OCI-LY3 (cell line): ENCODE measurements around the gene AMMECR1L.
"Not testable (repeated sequence)": the region's sequence is repeated elsewhere in the genome, so short reads cannot be mapped to it uniquely, and the experiment has no call there.

ENCODE experiments used
- H2AFZ ChIP-seq: fragments of 200-600, 300-600 bp; shearing (Covaris generic); 2 replicates; pipeline ENCODE4 v1.6.0; 2014; ENCODE audit warnings: antibody characterized with exemption, low read depth, low read length
- H3K27ac ChIP-seq: fragments of 200-600, 300-600 bp; sonication (generic); 2 replicates; pipeline ENCODE4 v1.5.1; 2014; ENCODE audit warnings: mild to moderate bottlenecking, low read length, moderate library complexity, mixed read lengths
- H3K27me3 ChIP-seq: fragments of 200-600, 300-600 bp; sonication (generic); 2 replicates; pipeline ENCODE4 v1.6.1; 2014; ENCODE audit warnings: low read depth, low read length, mixed read lengths
- H3K36me3 ChIP-seq: fragments of 200-600, 300-600 bp; sonication (generic); replicated peaks from 2 replicates; pipeline ENCODE3; 2014; ENCODE audit warnings: low read depth, low read length, mixed read lengths
- H3K4me1 ChIP-seq: fragments of 300-600, 200-600 bp; sonication (generic); 2 replicates; pipeline ENCODE4 v1.6.1; 2014; ENCODE audit warnings: low read length, mixed read lengths
- H3K4me2 ChIP-seq: fragments of 200-600, 300-600 bp; sonication (generic); 2 replicates; pipeline ENCODE4 v1.6.1; 2014; ENCODE audit warnings: low read length, mixed read lengths
- H3K4me3 ChIP-seq: fragments of 300-600, 200-600 bp; sonication (generic); 2 replicates; pipeline ENCODE4 v1.5.1; 2014; ENCODE audit warnings: antibody characterized with exemption, mild to moderate bottlenecking, low read length, moderate library complexity
- H3K79me2 ChIP-seq: fragments of 300-600, 200-600 bp; shearing (Covaris generic); 2 replicates; pipeline ENCODE4 v1.6.1; 2014; ENCODE audit warnings: mild to moderate bottlenecking, low read length, mixed read lengths
- H3K9ac ChIP-seq: fragments of 300-600, 200-600 bp; shearing (Covaris generic); 2 replicates; pipeline ENCODE4 v1.6.0; 2014; ENCODE audit warnings: mild to moderate bottlenecking, low read length, moderate library complexity
- H3K9me3 ChIP-seq: fragments of 200-600, 300-600 bp; shearing (Covaris generic); 2 replicates; pipeline ENCODE4 v1.6.1; 2014; ENCODE audit warnings: low read length, mixed read lengths; ENCODE audit not compliant: insufficient read depth
- H4K20me1 ChIP-seq: fragments of 200-600, 300-600 bp; sonication (generic); 2 replicates; pipeline ENCODE4 v1.6.1; 2016; ENCODE audit warnings: low read length, mixed read lengths; ENCODE audit not compliant: insufficient read depth
- EZH2phosphoT487 ChIP-seq: fragments of 200-600 bp; shearing (Covaris generic); IDR thresholded peaks from 2 replicates; pipeline ENCODE4 v1.6.1; 2018; ENCODE audit warnings: antibody characterized with exemption, mixed run types, low read depth
- TF ChIP-seq, protein P1 (sequence below): fragments of 200-600, 300-600 bp; sonication (generic); IDR thresholded peaks from 2 replicates; pipeline ENCODE4 v1.5.1; 2014; ENCODE audit warnings: antibody characterized with exemption, low read length, low read depth

The AMMECR1L gene

DNA sequence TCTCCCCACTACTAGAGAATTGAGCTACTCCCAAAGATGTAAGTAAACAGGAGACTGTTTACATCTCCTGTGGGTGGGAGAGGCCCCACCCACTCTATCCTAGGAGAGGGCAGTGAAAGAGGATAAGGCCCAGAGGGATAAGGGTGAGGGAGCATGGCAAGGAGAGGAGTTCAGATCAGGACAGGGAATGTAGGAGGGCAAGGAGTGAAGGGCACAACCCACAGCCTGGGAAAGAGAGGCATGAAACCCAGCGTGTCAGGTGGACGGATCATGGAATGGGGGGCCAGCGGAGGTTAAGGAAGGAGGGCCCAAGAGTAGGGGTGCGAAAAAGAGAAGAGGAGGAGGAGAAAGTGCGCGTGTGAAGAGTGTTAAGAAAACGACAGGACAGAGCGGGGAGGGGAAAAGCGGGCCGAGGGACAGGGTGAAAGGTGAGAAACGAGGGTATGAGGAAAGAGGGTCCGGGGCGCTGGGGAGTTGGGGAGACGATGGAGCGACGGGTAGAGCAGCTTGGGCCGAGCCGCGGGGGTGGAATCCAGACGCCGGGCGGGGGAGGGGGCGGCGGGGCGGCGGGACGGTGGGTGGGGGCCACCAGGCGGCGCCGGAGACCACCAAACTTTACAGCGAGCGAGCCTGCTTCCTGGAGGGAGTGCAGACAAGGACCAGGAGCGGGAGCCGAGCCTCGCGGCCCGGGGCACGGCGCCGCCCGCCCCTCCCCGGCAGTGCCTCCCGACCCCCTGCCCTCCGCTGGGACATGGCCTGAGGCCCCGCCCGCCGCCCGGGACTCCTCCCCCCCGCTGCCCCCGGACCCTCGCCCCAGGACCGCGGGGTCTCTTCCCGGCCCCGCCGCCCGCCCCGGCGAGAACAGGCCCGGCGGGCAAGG is 655 bp downstream of the AMMECR1L start:
- H2AFZ ChIP-seq, H3K27me3 ChIP-seq, H3K9me3 ChIP-seq, H3K27ac ChIP-seq: not testable (repeated sequence)
- Histone ChIP-seq H3K4me2 (peak overlapping the region; percentile 99), H3K4me3 (peak overlapping the region; percentile 89), H3K4me1 (peaks cover 16% of the 10 kb centered on the region), H3K79me2 (peaks cover 48% of the 10 kb centered on the region), H3K36me3 (peaks cover 18% of the 10 kb centered on the region), H4K20me1 (peaks cover 12% of the 10 kb centered on the region), H3K9ac (peak overlapping the region; percentile 72)

GRCh38 chr2:127884436-127884835 is 1.3 kb downstream of the AMMECR1L start:
- H2AFZ ChIP-seq = no peak overlapping the region
- peaks cover 55% of the 10 kb centered on the region for H3K79me2 ChIP-seq

DNA sequence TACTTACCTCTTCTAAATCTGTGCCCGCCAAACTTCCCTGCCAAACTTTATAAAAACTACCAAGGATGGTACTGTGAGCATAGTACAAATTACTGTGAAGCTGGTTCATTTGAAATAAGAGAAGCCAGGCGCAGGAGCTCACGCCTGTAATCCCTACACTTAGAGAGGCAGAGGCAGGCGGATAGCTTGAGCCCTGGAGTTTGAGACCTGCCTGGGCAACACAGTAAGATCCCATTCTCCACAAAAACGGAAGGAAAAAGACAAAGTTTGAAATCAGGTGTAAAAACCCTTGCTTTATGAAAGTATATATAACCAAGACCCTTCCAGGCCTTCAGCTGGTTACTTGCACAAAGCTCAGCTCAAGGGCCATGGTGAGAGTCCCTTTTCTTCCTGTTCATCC is 5.9 kb downstream of the AMMECR1L start:
- Histone ChIP-seq H3K27ac (no peak overlapping the region), H3K9me3 (no peaks in the 10 kb centered on the region), H3K4me3 (no peak overlapping the region), H3K27me3 (no peaks in the 10 kb centered on the region), H2AFZ (no peak overlapping the region), H3K9ac (no peak overlapping the region), H3K79me2 (peaks cover 93% of the 10 kb centered on the region), H3K4me2 (no peak overlapping the region), H3K4me1 (peaks cover 8% of the 10 kb centered on the region), H3K36me3 (peaks cover 27% of the 10 kb centered on the region), H4K20me1 (peaks cover 27% of the 10 kb centered on the region)
- TF ChIP-seq, protein P1, sequence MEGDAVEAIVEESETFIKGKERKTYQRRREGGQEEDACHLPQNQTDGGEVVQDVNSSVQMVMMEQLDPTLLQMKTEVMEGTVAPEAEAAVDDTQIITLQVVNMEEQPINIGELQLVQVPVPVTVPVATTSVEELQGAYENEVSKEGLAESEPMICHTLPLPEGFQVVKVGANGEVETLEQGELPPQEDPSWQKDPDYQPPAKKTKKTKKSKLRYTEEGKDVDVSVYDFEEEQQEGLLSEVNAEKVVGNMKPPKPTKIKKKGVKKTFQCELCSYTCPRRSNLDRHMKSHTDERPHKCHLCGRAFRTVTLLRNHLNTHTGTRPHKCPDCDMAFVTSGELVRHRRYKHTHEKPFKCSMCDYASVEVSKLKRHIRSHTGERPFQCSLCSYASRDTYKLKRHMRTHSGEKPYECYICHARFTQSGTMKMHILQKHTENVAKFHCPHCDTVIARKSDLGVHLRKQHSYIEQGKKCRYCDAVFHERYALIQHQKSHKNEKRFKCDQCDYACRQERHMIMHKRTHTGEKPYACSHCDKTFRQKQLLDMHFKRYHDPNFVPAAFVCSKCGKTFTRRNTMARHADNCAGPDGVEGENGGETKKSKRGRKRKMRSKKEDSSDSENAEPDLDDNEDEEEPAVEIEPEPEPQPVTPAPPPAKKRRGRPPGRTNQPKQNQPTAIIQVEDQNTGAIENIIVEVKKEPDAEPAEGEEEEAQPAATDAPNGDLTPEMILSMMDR = no peak
- TF ChIP-seq EZH2phosphoT487 = no peak

More at GRCh38 chr2:127884436-127884835, 1.3 kb downstream of the AMMECR1L start:
- TF ChIP-seq, protein P1 = no peak
- TF ChIP-seq EZH2phosphoT487 = no peak
- H3K27ac ChIP-seq = no peak overlapping the region
- H3K9me3 ChIP-seq = no peaks in the 10 kb centered on the region
- H3K4me3 ChIP-seq = peak overlapping the region; percentile 89
- H3K36me3 ChIP-seq = peaks cover 18% of the 10 kb centered on the region
- peak overlapping the region; percentile 99 for H3K4me2 ChIP-seq
- H3K4me1 ChIP-seq = peaks cover 16% of the 10 kb centered on the region
- peaks cover 16% of the 10 kb centered on the region for H4K20me1 ChIP-seq
- H3K27me3 ChIP-seq = no peaks in the 10 kb centered on the region
- H3K9ac ChIP-seq = peak overlapping the region; percentile 72

DNA sequence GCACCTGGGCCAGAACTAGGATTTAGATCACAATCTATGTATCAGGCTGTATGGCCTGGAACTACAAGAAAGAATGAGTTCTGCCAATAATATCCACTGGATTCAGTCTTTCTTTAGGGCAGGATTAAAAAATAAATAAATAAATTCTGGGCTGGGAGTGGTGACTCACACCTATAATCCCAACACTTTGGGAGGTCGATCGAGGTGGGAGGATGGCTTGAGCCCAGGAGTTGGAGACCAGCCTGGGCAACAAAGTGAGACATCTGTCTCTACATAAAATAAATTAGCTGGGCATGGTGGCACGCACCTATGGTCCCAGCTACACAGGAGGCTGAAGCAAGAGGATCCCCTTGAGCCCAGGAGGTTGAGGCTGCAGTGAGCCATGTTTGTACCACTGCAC is 8.1 kb downstream of the AMMECR1L start:
- Histone ChIP-seq H3K9ac (no peak overlapping the region), H3K79me2 (peaks cover 89% of the 10 kb centered on the region), H3K36me3 (peaks cover 33% of the 10 kb centered on the region), H3K4me3 (no peak overlapping the region), H3K9me3 (no peaks in the 10 kb centered on the region), H4K20me1 (peaks cover 19% of the 10 kb centered on the region), H2AFZ (no peak overlapping the region), H3K27ac (no peak overlapping the region), H3K4me2 (no peak overlapping the region), H3K27me3 (no peaks in the 10 kb centered on the region), H3K4me1 (no peaks in the 10 kb centered on the region)
- no peak for TF ChIP-seq EZH2phosphoT487
- TF ChIP-seq, protein P1 = no peak
